Neural cell (in vitro differentiated cells): Measurements from ENCODE around the gene UBE2L3. TPM values are rescaled to one million over a fixed set of nuclear protein-coding genes. Genes with fewer than 3 reads are reported as not detected.

Experiments used
- H2AFZ ChIP-seq: fragments of 200-600, 300-800 bp; sonication (generic), shearing (Covaris generic); 2 replicates; pipeline ENCODE4 v1.6.0; 2014; ENCODE audit warnings: low read depth, mild to moderate bottlenecking, antibody characterized with exemption, low read length, moderate library complexity
- H3F3A ChIP-seq: fragments of 200-600 bp; shearing (Covaris generic); 2 replicates; pipeline ENCODE4 v1.6.1; 2016; ENCODE audit warnings: mild to moderate bottlenecking, moderate library complexity, mixed read lengths, antibody characterized with exemption, low read length; ENCODE audit not compliant: insufficient read depth, poor library complexity, severe bottlenecking
- H3K27ac ChIP-seq: fragments of 200-600, 300-800 bp; sonication (generic), shearing (Covaris generic); 2 replicates; pipeline ENCODE4 v1.5.1; 2014; ENCODE audit warnings: mild to moderate bottlenecking, low read length, moderate library complexity
- H3K27me3 ChIP-seq: fragments of 300-800, 200-600 bp; sonication (generic), shearing (Covaris generic); 2 replicates; pipeline ENCODE4 v1.6.0; 2014; ENCODE audit warnings: mild to moderate bottlenecking, low read depth, low read length, moderate library complexity; ENCODE audit not compliant: insufficient read depth
- H3K36me3 ChIP-seq: fragments of 300-800, 200-600 bp; sonication (generic), shearing (Covaris generic); 2 replicates; pipeline ENCODE4 v1.5.1; 2014; ENCODE audit warnings: mild to moderate bottlenecking, antibody characterized with exemption, low read length, moderate library complexity; ENCODE audit not compliant: insufficient read depth
- H3K4me2 ChIP-seq: fragments of 300-800, 200-600 bp; sonication (generic), shearing (Covaris generic); 2 replicates; pipeline ENCODE4 v1.6.0; 2014; ENCODE audit warnings: mild to moderate bottlenecking, low read length
- H3K4me3 ChIP-seq: fragments of 300-800, 200-600 bp; sonication (generic), shearing (Covaris generic); 2 replicates; pipeline ENCODE4 v1.5.1; 2014; ENCODE audit warnings: mild to moderate bottlenecking, low read length, moderate library complexity
- H3K79me2 ChIP-seq: fragments of 200-600 bp; shearing (Covaris generic); replicated peaks from 2 replicates; pipeline ENCODE4 v1.6.0; 2014; ENCODE audit warnings: mild to moderate bottlenecking, low read length, moderate library complexity; ENCODE audit not compliant: insufficient read depth
- H3K9ac ChIP-seq: fragments of 300-800, 200-600 bp; sonication (generic), shearing (Covaris generic); 2 replicates; pipeline ENCODE4 v1.6.1; 2016; ENCODE audit warnings: mild to moderate bottlenecking, low read length, mixed read lengths
- H3K9me2 ChIP-seq: fragments of 200-600 bp; shearing (Covaris generic); 2 replicates; pipeline ENCODE4 v1.6.1; 2016; ENCODE audit warnings: mild to moderate bottlenecking, low read length, mixed read lengths; ENCODE audit not compliant: insufficient read depth
- H3K9me3 ChIP-seq: fragments of 200-600, 300-800 bp; sonication (generic), shearing (Covaris generic); 2 replicates; pipeline ENCODE4 v1.6.1; 2016; ENCODE audit warnings: mild to moderate bottlenecking, mixed run types, low read length, moderate library complexity, mixed read lengths
- H4K20me1 ChIP-seq: fragments of 200-600 bp; shearing (Covaris generic); 2 replicates; pipeline ENCODE4 v1.6.1; 2016; ENCODE audit warnings: mild to moderate bottlenecking, mixed run types; ENCODE audit not compliant: insufficient read depth
- CTCF ChIP-seq: fragments of 450-650 bp; IDR thresholded peaks from 2 replicates; pipeline ENCODE4 v1.5.1; 2014; ENCODE audit warnings: antibody characterized with exemption, mild to moderate bottlenecking, moderate library complexity; ENCODE audit not compliant: poor library complexity, severe bottlenecking
- EP300 ChIP-seq: fragments of 450-650 bp; conservative IDR thresholded peaks from 2 replicates; pipeline ENCODE4 v1.6.1; 2014; ENCODE audit warnings: antibody characterized with exemption, mild to moderate bottlenecking, moderate library complexity; ENCODE audit not compliant: poor library complexity, severe bottlenecking
- EZH2 ChIP-seq: fragments of 200-600, 300-800 bp; shearing (Covaris generic), sonication (generic); IDR thresholded peaks from 2 replicates; pipeline ENCODE4 v1.6.1; 2014; ENCODE audit warnings: antibody characterized with exemption, low read length, borderline replicate concordance, mild to moderate bottlenecking; ENCODE audit not compliant: insufficient read depth, poor library complexity, severe bottlenecking
- MXI1 ChIP-seq: fragments of 450-650 bp; conservative IDR thresholded peaks from 2 replicates; pipeline ENCODE4 v1.6.1; 2014; ENCODE audit warnings: antibody characterized with exemption, mild to moderate bottlenecking; ENCODE audit not compliant: poor library complexity, severe bottlenecking
- POLR2AphosphoS5 ChIP-seq: IDR thresholded peaks from 2 replicates; pipeline ENCODE4 v1.6.1; 2012
- RAD21 ChIP-seq: fragments of 450-650 bp; conservative IDR thresholded peaks from 2 replicates; pipeline ENCODE4 v1.6.1; 2014; ENCODE audit warnings: antibody characterized with exemption, mild to moderate bottlenecking, moderate library complexity
- REST ChIP-seq: IDR thresholded peaks from 2 replicates; pipeline ENCODE4 v1.6.1; 2012; ENCODE audit warnings: borderline replicate concordance
- SMC3 ChIP-seq: fragments of 450-650 bp; conservative IDR thresholded peaks from 2 replicates; pipeline ENCODE4 v1.6.1; 2014; ENCODE audit warnings: antibody characterized with exemption, mild to moderate bottlenecking, moderate library complexity; ENCODE audit not compliant: poor library complexity
- TAF1 ChIP-seq: IDR thresholded peaks from 2 replicates; pipeline ENCODE4 v1.6.1; 2012; ENCODE audit warnings: low read depth
- polyA plus RNA-seq: library from polyadenylated mRNA; depleted of rRNA; stranded (reverse); fragments of >200 nt; gene quantifications from 2 replicates; pipeline ENCODE4 v1.2.3, GENCODE V29; 2014

Gene UBE2L3
- polyA plus RNA-seq, 1 donor from 2014 or later, result 49.1 TPM

GRCh38 chr22:21642584-21643448 is 75.3 kb downstream of the UBE2L3 start:
- H3K27ac ChIP-seq, result no peak overlapping the region

More at GRCh38 chr22:21642584-21643448, 75.3 kb downstream of the UBE2L3 start:
- H3K9me3 ChIP-seq, result no peaks in the 10 kb centered on the region
- H2AFZ ChIP-seq, result peak overlapping the region; percentile 88
- H3K9ac ChIP-seq, result peak overlapping the region; percentile 64
- H4K20me1 ChIP-seq, result no peaks in the 10 kb centered on the region
- no peaks in the 10 kb centered on the region for H3F3A ChIP-seq
- H3K9me2 ChIP-seq, result no peaks in the 10 kb centered on the region
- no peaks in the 10 kb centered on the region for H3K27me3 ChIP-seq
- H3K79me2 ChIP-seq, result no peaks in the 10 kb centered on the region
- no peaks in the 10 kb centered on the region for H3K36me3 ChIP-seq
- TF ChIP-seq MXI1 (no peak), CTCF (peak; percentile 71), REST (no peak), EZH2 (no peak), RAD21 (peak; percentile 66), EP300 (no peak), POLR2AphosphoS5 (no peak), SMC3 (no peak), TAF1 (no peak)
- H3K4me2 ChIP-seq, result peak overlapping the region; percentile 89
- peak overlapping the region; percentile 86 for H3K4me3 ChIP-seq
